ENCODE results near the gene XPR1. TPM values are rescaled to one million over a fixed set of nuclear protein-coding genes. Genes with fewer than 3 reads are reported as not detected.

The XPR1 gene
- total RNA-seq, 4 donors from 2014 or later: 10.0 to 29.7 (median 26.2) TPM

DNA sequence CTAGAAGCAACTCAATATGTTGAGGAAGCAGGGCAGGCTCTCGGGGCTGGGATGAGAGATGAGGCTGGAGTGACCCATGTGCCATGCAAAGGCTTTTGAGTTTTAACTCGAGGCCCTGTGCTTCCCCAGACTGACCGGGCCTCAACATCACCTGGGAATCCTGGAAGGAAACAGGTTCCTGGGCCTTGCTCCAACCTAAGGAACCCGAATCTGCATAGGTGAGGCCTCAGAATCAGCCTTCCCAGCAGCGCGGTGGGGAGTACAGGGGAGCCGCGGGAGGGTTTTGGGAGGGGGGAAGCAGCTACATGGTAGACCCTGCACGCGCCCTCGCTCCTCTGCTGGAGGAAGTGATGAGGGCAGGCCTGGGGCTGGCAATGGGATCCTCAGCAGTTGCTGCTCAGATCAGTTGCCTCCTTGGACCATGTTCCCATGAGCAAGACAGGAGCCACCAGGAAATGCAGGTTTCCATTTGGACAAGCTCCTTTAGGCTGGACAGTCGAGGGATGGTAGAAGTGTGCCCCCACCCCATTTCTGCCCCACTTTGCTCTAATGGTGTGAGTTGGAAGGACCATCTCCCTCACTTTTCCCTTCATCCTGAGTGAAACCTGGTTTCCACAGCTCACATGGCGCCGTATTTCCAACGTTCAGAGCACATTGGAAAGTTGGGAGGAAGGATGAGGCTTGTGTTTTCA lies 276.4 kb downstream of the XPR1 start:
- Histone ChIP-seq H3K27me3 (no peaks in the 10 kb centered on the region), H3K36me3 (no peaks in the 10 kb centered on the region), H3K4me3 (no peak overlapping the region), H3K9me3 (no peaks in the 10 kb centered on the region), H3K27ac (no peak overlapping the region), H3K4me1 (no peaks in the 10 kb centered on the region)
- TF ChIP-seq POLR2A (IDR thresholded peaks at IDR 0.05) (no peak), CTCF (IDR thresholded peaks at IDR 0.05) (no peak)
- no peak for DNase-seq
- intact Hi-C loops (cut with DNase I; ENCODE audit: low total_unique reads): no loop called here

- intact Hi-C loops (cut with DNase I; ENCODE audit: low total_unique reads): no loop called here
- TF ChIP-seq CTCF (IDR thresholded peaks at IDR 0.05): no peak
- no peak for TF ChIP-seq POLR2A (IDR thresholded peaks at IDR 0.05)
- H3K36me3 ChIP-seq: no peaks in the 10 kb centered on the region
Measured at GRCh38 chr1:180909005-180909414, 277.2 kb downstream of the XPR1 start.

DNA sequence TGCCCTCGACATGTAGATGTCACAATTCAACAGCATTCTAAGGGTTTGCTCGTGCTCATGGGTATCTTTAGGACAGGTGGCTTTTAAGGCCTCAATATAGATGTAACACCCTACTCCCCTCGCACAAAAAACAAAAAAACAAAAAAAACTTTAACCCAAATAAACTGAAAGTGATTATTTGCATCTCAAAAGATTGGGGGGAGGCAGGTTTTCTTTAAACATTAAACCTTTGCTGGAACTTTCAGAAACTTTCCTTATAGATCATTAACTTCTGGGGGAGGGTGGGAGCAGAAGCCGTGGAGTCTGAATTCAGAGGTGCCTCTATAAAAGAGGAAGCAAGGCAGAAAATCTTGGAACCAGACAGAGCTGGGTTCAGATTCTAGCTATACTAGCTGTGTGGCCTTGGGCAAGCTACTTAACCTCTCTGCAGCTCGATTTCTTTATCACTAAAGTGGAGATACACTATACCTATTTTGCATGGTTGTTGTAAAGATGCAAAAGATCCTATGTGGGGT lies 277.7 kb downstream of the XPR1 start:
- H3K4me3 ChIP-seq: no peak overlapping the region
- H3K9me3 ChIP-seq: no peaks in the 10 kb centered on the region
- no peaks in the 10 kb centered on the region for H3K27me3 ChIP-seq
- intact Hi-C loops (cut with DNase I; ENCODE audit: low total_unique reads): no loop called here
- no peaks in the 10 kb centered on the region for H3K4me1 ChIP-seq
- no peak for TF ChIP-seq POLR2A (IDR thresholded peaks at IDR 0.05)
- TF ChIP-seq CTCF (IDR thresholded peaks at IDR 0.05): no peak
- no peak for DNase-seq
- no peaks in the 10 kb centered on the region for H3K36me3 ChIP-seq
- H3K27ac ChIP-seq: no peak overlapping the region

More at GRCh38 chr1:180909005-180909414, 277.2 kb downstream of the XPR1 start:
- Histone ChIP-seq H3K27me3 (no peaks in the 10 kb centered on the region), H3K27ac (no peak overlapping the region), H3K9me3 (no peaks in the 10 kb centered on the region), H3K4me1 (no peaks in the 10 kb centered on the region), H3K4me3 (no peak overlapping the region)
- DNase-seq: no peak

GRCh38 chr1:180911640-180912191 lies 279.9 kb downstream of the XPR1 start:
- peak overlapping the region; percentile 89 to 96 for H3K27ac ChIP-seq
- no peaks in the 10 kb centered on the region for H3K9me3 ChIP-seq
- intact Hi-C loops (cut with DNase I; ENCODE audit: low total_unique reads): no loop called here
- H3K36me3 ChIP-seq: no peaks in the 10 kb centered on the region
- H3K4me1 ChIP-seq: no peaks in the 10 kb centered on the region
- no peak for TF ChIP-seq POLR2A (IDR thresholded peaks at IDR 0.05)
- no peak for TF ChIP-seq CTCF (IDR thresholded peaks at IDR 0.05)
- DNase-seq: peak; percentile 38 to 39
- H3K4me3 ChIP-seq: peak overlapping the region; percentile 27 to 67
- H3K27me3 ChIP-seq: no peaks in the 10 kb centered on the region

DNA sequence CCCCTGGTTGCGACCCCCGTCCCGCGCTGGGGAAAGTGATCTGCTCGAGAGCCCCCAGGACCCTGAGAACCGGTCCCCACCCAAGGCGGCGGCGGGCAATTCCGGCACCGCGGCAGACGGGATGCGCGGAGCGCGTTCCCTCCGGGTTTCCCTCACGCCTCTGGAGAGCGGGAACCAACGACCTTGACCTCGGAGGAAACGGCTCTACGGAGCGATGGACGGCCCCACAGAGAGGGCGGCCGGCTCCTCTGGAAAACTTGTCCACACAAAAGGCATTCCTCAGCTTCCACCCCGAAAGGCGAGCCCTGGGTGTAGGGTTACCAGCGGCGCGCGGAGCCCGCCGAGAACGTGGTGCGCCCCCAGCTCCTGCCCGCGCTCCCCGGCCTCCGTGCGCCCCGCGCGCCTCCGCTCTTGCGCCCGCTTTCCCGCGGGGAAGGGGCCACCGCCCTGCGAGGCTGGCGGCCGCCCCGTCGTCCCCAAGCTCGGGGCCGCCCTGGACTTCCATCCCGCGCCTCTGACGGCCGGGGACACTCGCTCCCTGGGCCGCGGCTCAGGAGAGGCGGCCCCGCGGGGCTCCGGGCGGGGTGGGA lies 280.5 kb downstream of the XPR1 start:
- Histone ChIP-seq H3K9me3 (no peaks in the 10 kb centered on the region), H3K27ac (peak overlapping the region; percentile 89 to 96), H3K4me1 (no peaks in the 10 kb centered on the region), H3K36me3 (no peaks in the 10 kb centered on the region), H3K27me3 (no peaks in the 10 kb centered on the region), H3K4me3 (peak overlapping the region; percentile 27 to 67)
- TF ChIP-seq CTCF (IDR thresholded peaks at IDR 0.05) (no peak), POLR2A (IDR thresholded peaks at IDR 0.05) (no peak)
- peak; percentile 36 to 52 for DNase-seq
- intact Hi-C loops (cut with DNase I; ENCODE audit: low total_unique reads): no loop called here

Measured in uterus (tissue), 4 donors.